ENCODE results near the gene C19orf85.

Gene C19orf85

DNA sequence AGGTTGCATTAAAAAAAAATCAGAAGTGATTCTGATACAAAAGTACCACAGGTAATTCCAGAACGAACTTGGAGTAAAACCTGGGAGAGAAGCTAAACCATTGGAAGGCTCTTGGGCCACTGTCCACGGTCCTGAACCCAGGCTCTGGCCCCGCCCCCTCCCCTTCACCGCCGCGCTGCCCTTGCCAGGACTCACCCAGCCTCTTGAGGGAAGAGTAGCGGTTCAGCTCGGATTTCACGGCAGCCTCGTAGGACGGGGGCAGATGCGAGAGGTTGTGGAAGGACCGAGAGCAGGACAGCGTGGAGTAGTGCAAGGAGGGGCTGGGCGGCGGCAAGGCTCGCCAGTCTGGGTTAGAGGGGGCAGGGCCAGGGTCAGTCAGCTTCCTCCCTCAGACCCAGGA, 27.1 kb downstream of the C19orf85 start:
- H3K4me1 ChIP-seq = peaks cover 0 to 22% (median 17%) of the 10 kb centered on the region in 10 experiments; a peak in 15 of 20 replicates
- no peaks in the 10 kb centered on the region for H3K36me3 ChIP-seq
- TF ChIP-seq Cebpa-rat (IDR thresholded peaks at IDR 0.05) = no peak
- H3K4me3 ChIP-seq = no peak overlapping the region
- peak overlapping the region in 5 of 11 experiments; percentile 12 to 59 (median 15); a peak in 5 of 22 replicates for H3K4me2 ChIP-seq
- H3K27ac ChIP-seq = no peak overlapping the region
- no peak overlapping the region for H3K9ac ChIP-seq
- peaks cover 0 to 32% (median 5%) of the 10 kb centered on the region in 11 experiments; a peak in 9 of 22 replicates for H3K9me3 ChIP-seq (replicated peaks in 1 of 11)
- H3K27me3 ChIP-seq = peaks cover 52 to 79% (median 70%) of the 10 kb centered on the region in 11 experiments
- peaks cover 0 to 34% (median 4%) of the 10 kb centered on the region in 11 experiments; a peak in 9 of 22 replicates for H4K20me1 ChIP-seq

DNA sequence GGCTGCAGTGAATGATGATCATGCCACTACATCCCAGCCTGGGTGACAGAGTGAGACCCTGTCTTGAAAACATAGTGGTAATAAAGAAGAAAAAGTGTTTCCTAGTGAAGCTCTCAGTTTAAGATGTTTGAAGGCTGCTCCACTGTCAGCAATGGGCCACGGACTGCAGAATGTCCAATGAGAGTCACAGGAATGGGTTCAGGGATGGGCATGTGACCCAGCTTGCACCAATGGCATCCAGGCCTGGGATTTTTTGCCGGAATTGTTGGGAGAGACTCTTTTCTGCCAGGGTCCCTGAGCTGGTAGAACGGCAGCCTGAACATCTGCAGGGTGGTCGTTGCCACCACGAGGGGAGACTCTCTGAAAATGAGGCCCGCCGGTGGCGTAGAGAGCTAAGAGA, 27.7 kb downstream of the C19orf85 start:
- Histone ChIP-seq H3K27me3 (peaks cover 46 to 73% (median 64%) of the 10 kb centered on the region in 11 experiments), H3K9me3 (replicated peaks in 1 of 11) (peaks cover 0 to 38% (median 5%) of the 10 kb centered on the region in 11 experiments; a peak in 12 of 22 replicates), H3K4me1 (peaks cover 0 to 19% (median 15%) of the 10 kb centered on the region in 10 experiments; a peak in 15 of 20 replicates), H4K20me1 (peaks cover 0 to 31% (median 4%) of the 10 kb centered on the region in 11 experiments; a peak in 9 of 22 replicates), H3K4me3 (no peak overlapping the region), H3K36me3 (no peaks in the 10 kb centered on the region), H3K4me2 (no peak overlapping the region), H3K27ac (no peak overlapping the region), H3K9ac (no peak overlapping the region)
- TF ChIP-seq Cebpa-rat (IDR thresholded peaks at IDR 0.05) = no peak

- no peak overlapping the region for H3K4me2 ChIP-seq
- H3K27ac ChIP-seq = no peak overlapping the region
- H3K4me3 ChIP-seq = no peak overlapping the region
- peaks cover 0 to 17% (median 0%) of the 10 kb centered on the region in 11 experiments; a peak in 4 of 22 replicates for H4K20me1 ChIP-seq
- peaks cover 0 to under 1% (median 0%) of the 10 kb centered on the region in 10 experiments; a peak in 2 of 20 replicates for H3K4me1 ChIP-seq
- no peak for TF ChIP-seq Cebpa-rat (IDR thresholded peaks at IDR 0.05)
- H3K9me3 ChIP-seq (replicated peaks in 1 of 11) = peaks cover 8 to 50% (median 17%) of the 10 kb centered on the region in 11 experiments; a peak in 21 of 22 replicates
- H3K9ac ChIP-seq = no peak overlapping the region
- no peaks in the 10 kb centered on the region for H3K36me3 ChIP-seq
- peaks cover 28 to 55% (median 46%) of the 10 kb centered on the region in 11 experiments for H3K27me3 ChIP-seq
Measured at GRCh38 chr19:55435020-55435419, 29.5 kb downstream of the C19orf85 start.

DNA sequence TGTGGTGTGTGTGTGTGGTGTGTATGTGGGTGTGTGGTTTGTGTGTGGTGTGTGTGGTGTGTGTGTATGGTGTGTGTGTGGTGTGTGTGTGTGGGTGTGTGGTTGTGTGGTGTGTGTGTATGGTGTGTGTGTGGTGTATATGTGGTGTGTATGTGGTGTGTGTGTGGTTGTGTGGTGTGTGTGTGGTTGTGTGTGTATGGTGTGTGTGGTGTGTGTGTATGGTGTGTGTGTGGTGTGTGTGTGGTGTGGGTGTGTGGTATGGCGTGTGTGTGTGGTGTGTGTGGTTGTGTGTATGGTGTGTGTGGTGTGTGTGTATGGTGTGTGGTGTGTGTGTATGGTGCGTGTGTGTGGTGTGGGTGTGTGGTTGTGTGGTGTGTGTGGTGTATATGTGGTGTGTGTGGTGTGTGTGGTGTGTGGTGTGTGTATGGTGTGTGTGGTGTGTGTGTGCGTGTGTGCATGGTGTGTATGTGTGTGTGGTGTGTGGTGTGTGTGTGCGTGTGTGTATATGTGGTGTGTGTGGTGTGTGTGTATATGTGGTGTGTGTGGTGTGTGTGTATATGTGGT, 30.1 kb downstream of the C19orf85 start:
- no peak for TF ChIP-seq Cebpa-rat (IDR thresholded peaks at IDR 0.05)
- H3K9me3 ChIP-seq (replicated peaks in 1 of 11) = peaks cover 8 to 52% (median 17%) of the 10 kb centered on the region in 11 experiments; a peak in 21 of 22 replicates
- no peak overlapping the region for H3K4me2 ChIP-seq
- H3K9ac ChIP-seq = no peak overlapping the region
- no peaks in the 10 kb centered on the region; a peak in 1 of 20 replicates for H3K4me1 ChIP-seq
- H3K27ac ChIP-seq = no peak overlapping the region
- H3K27me3 ChIP-seq = peaks cover 22 to 49% (median 40%) of the 10 kb centered on the region in 11 experiments
- H3K4me3 ChIP-seq = no peak overlapping the region
- no peaks in the 10 kb centered on the region for H3K36me3 ChIP-seq
- peaks cover 0 to 15% (median 0%) of the 10 kb centered on the region in 11 experiments; a peak in 4 of 22 replicates for H4K20me1 ChIP-seq

DNA sequence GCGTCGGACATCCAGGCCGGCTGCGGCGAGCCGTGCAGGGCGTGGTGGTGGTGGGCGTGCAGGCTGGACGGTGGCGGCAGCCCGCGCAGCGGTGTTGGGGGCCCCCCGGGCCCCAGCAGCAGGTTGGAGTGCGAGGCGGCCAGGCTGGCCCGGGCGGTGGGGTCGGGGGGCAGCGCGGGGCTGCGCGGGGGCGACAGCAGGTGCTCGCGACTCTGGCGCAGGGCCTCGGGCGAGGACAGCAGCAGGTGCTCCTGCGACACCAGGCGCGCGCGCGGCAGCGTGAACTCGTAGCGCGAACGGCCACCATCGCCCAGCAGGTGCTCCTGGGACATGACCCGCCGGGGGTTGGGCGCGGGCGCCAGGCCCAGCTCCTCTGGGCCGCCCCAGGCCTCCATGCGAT, 31.3 kb downstream of the C19orf85 start:
- Histone ChIP-seq H3K9me3 (replicated peaks in 1 of 11) (peaks cover 8 to 47% (median 17%) of the 10 kb centered on the region in 11 experiments; a peak in 21 of 22 replicates), H3K4me1 (no peaks in the 10 kb centered on the region; a peak in 1 of 20 replicates), H3K36me3 (no peaks in the 10 kb centered on the region), H3K4me2 (no peak overlapping the region), H3K4me3 (no peak overlapping the region), H3K27me3 (peaks cover 11 to 44% (median 29%) of the 10 kb centered on the region in 11 experiments), H3K9ac (no peak overlapping the region), H3K27ac (no peak overlapping the region), H4K20me1 (peaks cover 0 to 11% (median 0%) of the 10 kb centered on the region in 11 experiments; a peak in 2 of 22 replicates)
- TF ChIP-seq Cebpa-rat (IDR thresholded peaks at IDR 0.05) = no peak

DNA sequence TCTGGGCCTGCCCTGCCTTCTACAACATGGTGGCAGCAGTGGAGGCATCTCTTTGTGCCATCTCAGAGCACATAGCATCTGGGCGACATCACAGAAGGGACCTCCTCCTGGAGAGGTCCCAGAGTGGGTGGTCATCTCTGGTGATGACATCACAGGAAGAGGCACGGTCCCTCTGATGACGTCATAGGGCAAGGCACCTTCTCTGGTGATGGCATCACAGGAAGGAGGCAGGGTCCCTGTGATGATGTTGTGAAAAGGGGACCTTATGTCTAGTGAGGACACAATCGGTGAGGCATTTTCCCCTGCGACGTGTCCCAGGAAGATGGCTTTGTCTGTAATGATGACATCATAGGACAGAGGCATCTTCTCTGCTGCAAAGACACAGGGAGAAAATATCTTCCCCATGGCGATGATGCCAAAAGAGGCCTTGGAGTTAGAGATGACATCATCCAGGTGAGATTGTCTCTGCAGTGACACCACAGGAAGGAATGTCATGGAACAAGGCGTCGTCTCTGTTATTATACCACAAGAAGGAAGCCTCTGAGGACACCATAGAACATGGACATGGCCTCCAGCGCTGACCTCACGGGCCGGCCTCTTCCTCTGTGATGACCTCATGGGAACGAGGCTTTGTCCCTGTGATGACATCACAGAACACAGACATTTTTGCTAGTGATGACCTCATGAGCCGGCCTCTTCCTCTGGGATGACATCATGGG, 32.2 kb downstream of the C19orf85 start:
- H3K4me1 ChIP-seq = no peaks in the 10 kb centered on the region; a peak in 1 of 20 replicates
- peaks cover 0 to 11% (median 0%) of the 10 kb centered on the region in 11 experiments; a peak in 1 of 22 replicates for H4K20me1 ChIP-seq
- H3K9ac ChIP-seq = no peak overlapping the region
- no peak overlapping the region for H3K4me3 ChIP-seq
- no peak overlapping the region for H3K27ac ChIP-seq
- peaks cover 8 to 47% (median 17%) of the 10 kb centered on the region in 11 experiments; a peak in 21 of 22 replicates for H3K9me3 ChIP-seq (replicated peaks in 1 of 11)
- TF ChIP-seq Cebpa-rat (IDR thresholded peaks at IDR 0.05) = no peak
- no peak overlapping the region for H3K4me2 ChIP-seq
- H3K27me3 ChIP-seq = peaks cover 7 to 35% (median 20%) of the 10 kb centered on the region in 11 experiments; a peak in 19 of 22 replicates
- no peaks in the 10 kb centered on the region for H3K36me3 ChIP-seq

DNA sequence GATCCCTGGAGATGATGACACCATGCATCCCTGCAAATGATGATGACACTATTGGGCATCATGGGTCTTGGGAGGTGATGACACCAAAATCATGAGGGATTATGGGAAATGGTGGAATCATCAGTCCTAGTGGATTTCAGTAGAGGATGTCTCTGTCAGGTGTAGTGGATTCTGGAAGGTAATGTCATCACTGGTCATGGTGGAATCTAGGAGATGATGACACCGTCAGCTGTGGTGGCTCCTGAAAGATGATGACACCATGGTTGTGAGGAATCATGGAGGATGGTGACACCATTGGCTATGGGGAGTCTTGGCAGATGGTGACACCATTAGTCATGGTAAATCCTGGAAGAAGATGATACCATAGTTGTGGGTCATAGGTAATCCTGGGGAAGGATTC, 33.4 kb downstream of the C19orf85 start:
- Histone ChIP-seq H3K9me3 (replicated peaks in 1 of 11) (peaks cover 8 to 47% (median 17%) of the 10 kb centered on the region in 11 experiments; a peak in 21 of 22 replicates), H3K27ac (no peak overlapping the region), H3K9ac (no peak overlapping the region), H3K36me3 (no peaks in the 10 kb centered on the region), H4K20me1 (0 out of 22 replicates have a peak, but pooled peaks cover 0 to under 1% (median 0%) of the 10 kb centered on the region in 11 experiments), H3K4me1 (no peaks in the 10 kb centered on the region; a peak in 1 of 20 replicates), H3K4me2 (no peak overlapping the region), H3K4me3 (no peak overlapping the region), H3K27me3 (peaks cover 0 to 22% (median 9%) of the 10 kb centered on the region in 11 experiments; a peak in 14 of 22 replicates)
- no peak for TF ChIP-seq Cebpa-rat (IDR thresholded peaks at IDR 0.05)

GRCh38 chr19:55426042-55426441, 38.5 kb downstream of the C19orf85 start:
- Histone ChIP-seq H3K9ac (no peak overlapping the region), H4K20me1 (no peaks in the 10 kb centered on the region), H3K27ac (no peak overlapping the region)

GRCh38 chr19:55424518-55424917, 40.0 kb downstream of the C19orf85 start:
- no peak overlapping the region for H3K9ac ChIP-seq
- no peak overlapping the region for H3K4me3 ChIP-seq
- H3K4me2 ChIP-seq = no peak overlapping the region
- no peak for TF ChIP-seq Cebpa-rat (IDR thresholded peaks at IDR 0.05)
- peaks cover 0 to 6% (median 0%) of the 10 kb centered on the region in 11 experiments; a peak in 1 of 22 replicates for H3K27me3 ChIP-seq
- no peaks in the 10 kb centered on the region; a peak in 1 of 22 replicates for H3K36me3 ChIP-seq
- H3K4me1 ChIP-seq = peaks cover 15 to 30% (median 23%) of the 10 kb centered on the region in 10 experiments
- H4K20me1 ChIP-seq = no peaks in the 10 kb centered on the region
- H3K9me3 ChIP-seq (replicated peaks in 1 of 11) = peaks cover 0 to 13% (median 9%) of the 10 kb centered on the region in 11 experiments; a peak in 20 of 22 replicates
- no peak overlapping the region for H3K27ac ChIP-seq

More at GRCh38 chr19:55426042-55426441, 38.5 kb downstream of the C19orf85 start:
- Histone ChIP-seq H3K4me1 (peaks cover 12 to 17% (median 14%) of the 10 kb centered on the region in 10 experiments), H3K4me3 (no peak overlapping the region), H3K27me3 (peaks cover 0 to 6% (median 0%) of the 10 kb centered on the region in 11 experiments; a peak in 1 of 22 replicates), H3K9me3 (replicated peaks in 1 of 11) (peaks cover 5 to 13% (median 11%) of the 10 kb centered on the region in 11 experiments; a peak in 18 of 22 replicates), H3K4me2 (no peak overlapping the region), H3K36me3 (no peaks in the 10 kb centered on the region)
- TF ChIP-seq Cebpa-rat (IDR thresholded peaks at IDR 0.05) = no peak

Data from BLaER1 treated with 17β-estradiol and CSF1 and Interleukin-3, amounts not matched to agents 10 nM and 100 nM (cell line).